IMR-90 (cell line): Measurements from ENCODE around the gene TMEM101. TPM values are rescaled to one million over a fixed set of nuclear protein-coding genes. Genes with fewer than 3 reads are reported as not detected.

ENCODE experiments used
- ATAC-seq: fragments of 200-7000 bp; cut with Tn5 transposase; 2 replicates; pipeline ENCODE4 v1.9.1; 2020; ENCODE audit warnings: low read depth, mild to moderate bottlenecking, moderate library complexity
- BruUV-seq: library from RNA; stranded (reverse); fragments of 400-500 nt; replicated peaks from 2 replicates; lab custom pipeline; 2021; lab: Mats Ljungman, UMichigan
- CTCF ChIA-PET: fragments of 300-600 bp; formaldehyde crosslinking; extraction: SDS; loops from one replicate; lab custom pipeline; 2021; ENCODE audit warnings: antibody characterized with exemption; lab: Yijun Ruan, JAX
- POLR2A ChIA-PET: fragments of 300-600 bp; sonication (Branson Sonifier 250); formaldehyde crosslinking; loops from one replicate; lab custom pipeline; 2022; ENCODE audit warnings: antibody characterized with exemption; ENCODE audit not compliant: unreplicated experiment; lab: Charles Lee
- DNase-seq: peaks from one replicate; pipeline ENCODE4 v3.0.0; 2013
- H2AFZ ChIP-seq: replicated peaks from 2 replicates; pipeline ENCODE3; 2013; ENCODE audit warnings: low read length, mild to moderate bottlenecking; ENCODE audit not compliant: poor library complexity
- H2AK5ac ChIP-seq: 2 replicates; pipeline ENCODE4 v1.6.1; 2013; ENCODE audit warnings: low read depth, low read length, inconsistent platforms
- H2AK9ac ChIP-seq: replicated peaks from 2 replicates; pipeline ENCODE3; 2013; ENCODE audit warnings: mild to moderate bottlenecking, low read depth, low read length, moderate library complexity; ENCODE audit not compliant: poor library complexity
- H2BK120ac ChIP-seq: 2 replicates; pipeline ENCODE4 v1.6.1; 2013; ENCODE audit warnings: low read depth, low read length, inconsistent platforms
- H2BK15ac ChIP-seq: 3 replicates; pipeline ENCODE4 v1.6.1; 2013; ENCODE audit warnings: low read depth, low read length, inconsistent platforms
- H2BK20ac ChIP-seq: 2 replicates; pipeline ENCODE4 v1.6.1; 2013; ENCODE audit warnings: low read depth, mild to moderate bottlenecking, inconsistent platforms, low read length, moderate library complexity
- H2BK5ac ChIP-seq: 2 replicates; pipeline ENCODE4 v1.6.1; 2013; ENCODE audit warnings: mild to moderate bottlenecking, low read depth, low read length, inconsistent platforms; ENCODE audit not compliant: poor library complexity, severe bottlenecking
- H3K14ac ChIP-seq: replicated peaks from 2 replicates; pipeline ENCODE4 v1.6.1; 2013; ENCODE audit warnings: low read depth, low read length, inconsistent platforms
- H3K18ac ChIP-seq: 2 replicates; pipeline ENCODE4 v1.6.1; 2013; ENCODE audit warnings: low read depth, low read length, control low read depth
- H3K23ac ChIP-seq: 2 replicates; pipeline ENCODE4 v1.6.1; 2013; ENCODE audit warnings: low read depth, low read length, inconsistent platforms
- H3K27ac ChIP-seq: 2 replicates; pipeline ENCODE4 v1.5.1; 2013; ENCODE audit warnings: mild to moderate bottlenecking, control low read depth, low read length; ENCODE audit not compliant: insufficient read depth
- H3K27me3 ChIP-seq: 2 replicates; pipeline ENCODE4 v1.6.1; 2013; ENCODE audit warnings: low read length; ENCODE audit not compliant: control insufficient read depth, insufficient read depth
- H3K36me3 ChIP-seq: 2 replicates; pipeline ENCODE4 v1.6.1; 2013; ENCODE audit warnings: low read length, mixed read lengths; ENCODE audit not compliant: control insufficient read depth, insufficient read depth
- H3K4ac ChIP-seq: 2 replicates; pipeline ENCODE4 v1.6.1; 2013; ENCODE audit warnings: low read depth, low read length, inconsistent platforms
- H3K4me1 ChIP-seq: 2 replicates; pipeline ENCODE4 v1.6.1; 2013; ENCODE audit warnings: low read length, mixed read lengths; ENCODE audit not compliant: control insufficient read depth, insufficient read depth
- H3K4me2 ChIP-seq: 2 replicates; pipeline ENCODE4 v1.6.1; 2013; ENCODE audit warnings: low read depth, mild to moderate bottlenecking, control low read depth, low read length, moderate library complexity
- H3K4me3 ChIP-seq: 2 replicates; pipeline ENCODE4 v1.5.1; 2013; ENCODE audit warnings: low read depth, mild to moderate bottlenecking, control low read depth, low read length, moderate library complexity; ENCODE audit not compliant: insufficient read depth
- H3K56ac ChIP-seq: 2 replicates; pipeline ENCODE4 v1.6.1; 2013; ENCODE audit warnings: low read length, inconsistent platforms; ENCODE audit not compliant: insufficient read depth; ENCODE audit errors: extremely low read depth
- H3K79me1 ChIP-seq, 2 experiments: 2 replicates each; pipeline ENCODE4 v1.6.1; 2013; ENCODE audit warnings: low read length in 2 of 2, inconsistent platforms in 1 of 2, low read depth in 1 of 2
- H3K9ac ChIP-seq: 2 replicates; pipeline ENCODE4 v1.6.1; 2013; ENCODE audit warnings: low read depth, low read length, control low read depth
- H3K9me1 ChIP-seq: 2 replicates; pipeline ENCODE4 v1.6.1; 2013; ENCODE audit warnings: low read length, inconsistent platforms; ENCODE audit not compliant: insufficient read depth
- H3K9me3 ChIP-seq: 2 replicates; pipeline ENCODE4 v1.6.1; 2013; ENCODE audit warnings: low read length; ENCODE audit not compliant: control insufficient read depth, insufficient read depth
- H4K20me1 ChIP-seq: 2 replicates; pipeline ENCODE4 v1.6.1; 2013; ENCODE audit warnings: low read length, inconsistent platforms; ENCODE audit not compliant: insufficient read depth
- H4K5ac ChIP-seq: 2 replicates; pipeline ENCODE4 v1.6.1; 2013; ENCODE audit warnings: mild to moderate bottlenecking, low read depth, low read length, control low read depth
- H4K8ac ChIP-seq, 2 experiments: 2 replicates each; pipeline ENCODE4 v1.6.1; 2013; ENCODE audit warnings: low read depth in 2 of 2, low read length in 2 of 2, control low read depth in 1 of 2, inconsistent platforms in 1 of 2
- H4K91ac ChIP-seq: 2 replicates; pipeline ENCODE4 v1.6.1; 2013; ENCODE audit warnings: low read depth, low read length, inconsistent platforms; ENCODE audit not compliant: insufficient read depth
- BHLHE40 ChIP-seq: fragments of 150-350 bp; IDR thresholded peaks from 2 replicates; pipeline ENCODE4 v1.6.1; 2016; ENCODE audit warnings: mild to moderate bottlenecking, low read depth, low read length
- CEBPB ChIP-seq: IDR thresholded peaks from 2 replicates; pipeline ENCODE4 v1.6.1; 2012; ENCODE audit warnings: low read depth, low read length, improper control_type of control experiment
- CHD1 ChIP-seq: IDR thresholded peaks from 2 replicates; pipeline ENCODE4 v1.6.1; 2012; ENCODE audit warnings: low read depth, low read length, improper control_type of control experiment
- CTCF ChIP-seq: conservative IDR thresholded peaks from 2 replicates; pipeline ENCODE4 v1.5.1; 2012; ENCODE audit warnings: mild to moderate bottlenecking, low read depth, low read length, improper control_type of control experiment
- ELK1 ChIP-seq: fragments of 150-350 bp; IDR thresholded peaks from 2 replicates; pipeline ENCODE4 v1.6.1; 2016; ENCODE audit warnings: low read depth, mild to moderate bottlenecking, low read length, moderate library complexity, borderline replicate concordance
- FOS ChIP-seq: fragments of 150-350 bp; IDR thresholded peaks from 2 replicates; pipeline ENCODE4 v1.6.1; 2016; ENCODE audit warnings: low read depth, low read length
- MAFK ChIP-seq: IDR thresholded peaks from 2 replicates; pipeline ENCODE4 v1.6.1; 2012; ENCODE audit warnings: low read depth, low read length, improper control_type of control experiment
- MAZ ChIP-seq: IDR thresholded peaks from 2 replicates; pipeline ENCODE4 v1.6.1; 2012; ENCODE audit warnings: low read depth, mild to moderate bottlenecking, low read length, improper control_type of control experiment, moderate library complexity, borderline replicate concordance
- MXI1 ChIP-seq: IDR thresholded peaks from 2 replicates; pipeline ENCODE4 v1.6.1; 2012; ENCODE audit warnings: low read depth, mild to moderate bottlenecking, low read length, moderate library complexity, borderline replicate concordance
- NFE2L2 ChIP-seq: fragments of 150-350 bp; IDR thresholded peaks from 2 replicates; pipeline ENCODE4 v1.6.1; 2016; ENCODE audit warnings: low read depth, mild to moderate bottlenecking, low read length
- POLR2A ChIP-seq: IDR thresholded peaks from 2 replicates; pipeline ENCODE4 v1.6.1; 2012; ENCODE audit warnings: mild to moderate bottlenecking, low read depth, low read length
- RAD21 ChIP-seq: IDR thresholded peaks from 2 replicates; pipeline ENCODE4 v1.6.1; 2012; ENCODE audit warnings: low read length, improper control_type of control experiment
- RCOR1 ChIP-seq: IDR thresholded peaks from 2 replicates; pipeline ENCODE4 v1.6.1; 2012; ENCODE audit warnings: mild to moderate bottlenecking, low read length, improper control_type of control experiment; ENCODE audit not compliant: insufficient replicate concordance
- RFX5 ChIP-seq: IDR thresholded peaks from 2 replicates; pipeline ENCODE4 v1.8.0; 2012; ENCODE audit warnings: low read depth, mild to moderate bottlenecking, low read length, moderate library complexity
- SMC3 ChIP-seq: fragments of 150-350 bp; IDR thresholded peaks from 2 replicates; pipeline ENCODE4 v1.6.1; 2016; ENCODE audit warnings: low read depth, mild to moderate bottlenecking, antibody characterized with exemption, low read length, moderate library complexity
- USF2 ChIP-seq: fragments of 150-350 bp; IDR thresholded peaks from 2 replicates; pipeline ENCODE4 v1.6.1; 2017; ENCODE audit warnings: mild to moderate bottlenecking, antibody characterized with exemption, low read length, low read depth
- WGBS, 2 experiments: methylation state at CpG; one replicate each; pipeline versions ENCODE4 v1.1.5 to v1.1.7; 2013; ENCODE audit warnings: missing lambda C conversion rate in 2 of 2; ENCODE audit not compliant: insufficient read length in 1 of 2; ENCODE audit errors: extremely low coverage in 2 of 2; 5-methylcytosine and 5-hydroxymethylcytosine counted together
- dilution Hi-C: fragments of 300-500 bp; cut with HindIII; formaldehyde crosslinking; loops from one replicate; pipeline ENCODE4 v1.14.3; 2018; ENCODE audit warnings: low sequenced_read_pairs; ENCODE audit not compliant: unreplicated experiment
- in situ Hi-C: fragments of 300-500 bp; cut with MboI; formaldehyde crosslinking; loops from 3 replicates; pipeline ENCODE4 v1.14.3; 2019; ENCODE audit warnings: low sequenced_read_pairs, inconsistent platforms, mixed read lengths
- intact Hi-C: fragments of 100-400 bp; cut with micrococcal nuclease; formaldehyde crosslinking; loops from 2 replicates; pipeline ENCODE4 v1.10.0; 2022
- polyA plus RNA-seq, 3 experiments: library from polyadenylated mRNA; depleted of rRNA; stranded (reverse); fragments of >200 nt; gene quantifications; 2 replicates each; pipeline ENCODE4 v1.2.3, GENCODE V29; 2012; ENCODE audit warnings: low replicate concordance in 1 of 3
- total RNA-seq: library from RNA; depleted of rRNA; stranded (reverse); fragments of >200 nt; gene quantifications from 2 replicates; pipeline ENCODE4 v1.2.3, GENCODE V29; 2012

Gene TMEM101
- total and polyA plus RNA-seq, 2 of the 4 experiments (the other 2 are of a cell fraction): 30.7 to 36.6 TPM

- Histone ChIP-seq H4K91ac (no peak overlapping the region), H3K27ac (no peak overlapping the region), H2AK9ac (no peak overlapping the region), H3K79me1 (no peaks in the 10 kb centered on the region), H2BK5ac (no peak overlapping the region), H3K27me3 (peaks cover 71% of the 10 kb centered on the region), H3K18ac (no peak overlapping the region), H2AK5ac (no peak overlapping the region), H3K9me3 (no peaks in the 10 kb centered on the region), H2BK120ac (no peak overlapping the region), H3K36me3 (no peaks in the 10 kb centered on the region), H3K4me2 (no peak overlapping the region; the same call in 1 of the 2 replicates), H3K56ac (no peak overlapping the region), H3K14ac (no peak overlapping the region), H3K4me3 (no peak overlapping the region), H4K20me1 (no peaks in the 10 kb centered on the region), H3K9ac (no peak overlapping the region), H4K8ac (no peak overlapping the region), H4K5ac (no peak overlapping the region), H3K23ac (no peak overlapping the region), H3K4ac (no peak overlapping the region), H3K4me1 (peaks cover 2% of the 10 kb centered on the region; the same call in 1 of the 2 replicates), H2AFZ (peak overlapping the region; percentile 62), H3K9me1 (no peaks in the 10 kb centered on the region), H2BK20ac (no peak overlapping the region), H2BK15ac (no peak overlapping the region)
- dilution Hi-C loops (no loop called here), intact Hi-C loops (no loop called here), in situ Hi-C loops (no loop called here)
- POLR2A ChIA-PET: no interaction called here
- BruUV-seq: no TSS peak
- DNase-seq (no peak), ATAC-seq (peak; percentile 14; the same call in 1 of the 2 replicates)
- WGBS, 2 experiments: no CpG with 5 or more reads among the region's 8 CpGs
- CTCF ChIA-PET: no interaction called here
- TF ChIP-seq ELK1: no peak
- no peak for TF ChIP-seq CHD1
- no peak for TF ChIP-seq NFE2L2
- no peak for TF ChIP-seq FOS
- TF ChIP-seq MAZ: no peak
- TF ChIP-seq MAFK: no peak
- no peak for TF ChIP-seq CTCF
- no peak for TF ChIP-seq RCOR1
- no peak for TF ChIP-seq SMC3
- no peak for TF ChIP-seq CEBPB
- no peak for TF ChIP-seq USF2
- no peak for TF ChIP-seq RFX5
- TF ChIP-seq MXI1: no peak
- no peak for TF ChIP-seq POLR2A
- no peak for TF ChIP-seq RAD21
- TF ChIP-seq BHLHE40: no peak
Measured at GRCh38 chr17:43984521-43984920, 30.2 kb downstream of the TMEM101 start.
